Activated CD4-positive, alpha-beta T cell treated with anti-CD3 and anti-CD28 coated beads for 48 hours (primary cell): ENCODE results near the gene IMMP2L.

ENCODE experiments used
- DNase-seq: peaks from one replicate; pipeline ENCODE4 v3.0.0-alpha.2; 2020

The IMMP2L gene

DNA sequence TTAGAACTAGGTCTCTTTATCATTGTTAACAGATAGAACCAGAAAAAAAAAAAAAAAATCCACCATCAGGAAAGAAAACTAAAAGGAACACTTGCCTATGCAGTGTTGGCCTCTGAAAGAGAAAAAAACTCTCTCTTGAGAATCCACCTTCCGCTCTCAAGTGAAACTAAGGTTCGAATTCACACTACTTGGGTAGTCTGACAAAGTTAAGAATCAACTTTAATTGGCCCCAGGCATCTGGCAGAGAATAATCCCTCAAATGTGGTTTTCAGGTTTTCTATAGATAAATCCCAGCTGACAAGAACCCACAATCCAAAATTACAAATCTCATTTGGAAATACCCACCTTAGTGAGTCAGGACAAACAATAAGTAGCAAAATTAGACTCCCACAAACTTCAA, 671.1 kb downstream of the IMMP2L start:
- DNase-seq, result no peak

GRCh38 chr7:110890101-110890500, 672.2 kb downstream of the IMMP2L start:
- no peak for DNase-seq

DNA sequence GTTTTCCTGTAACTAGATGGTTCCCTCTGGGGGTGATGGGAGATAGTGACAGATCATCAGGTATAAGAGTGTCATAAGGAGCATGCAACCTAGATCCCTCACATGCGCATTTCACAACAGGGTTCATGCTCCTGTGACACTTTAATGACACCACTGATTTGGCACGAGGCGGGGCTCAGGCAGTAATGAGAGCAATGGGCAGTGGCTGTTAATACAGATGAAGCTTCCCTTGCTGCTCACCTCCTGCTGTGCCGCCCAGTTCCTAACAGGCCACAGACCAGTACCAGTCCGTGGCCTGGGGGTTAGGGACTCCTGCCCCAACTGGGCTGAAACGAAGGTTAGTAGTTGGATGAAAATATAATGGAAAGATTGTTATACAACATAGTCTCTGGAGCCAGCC, 673.0 kb downstream of the IMMP2L start:
- DNase-seq, result no peak

- no peak for DNase-seq
Observed at GRCh38 chr7:110888641-110889040, 673.7 kb downstream of the IMMP2L start.

- DNase-seq, result no peak
Observed at GRCh38 chr7:110885474-110885873, 676.8 kb downstream of the IMMP2L start.

DNA sequence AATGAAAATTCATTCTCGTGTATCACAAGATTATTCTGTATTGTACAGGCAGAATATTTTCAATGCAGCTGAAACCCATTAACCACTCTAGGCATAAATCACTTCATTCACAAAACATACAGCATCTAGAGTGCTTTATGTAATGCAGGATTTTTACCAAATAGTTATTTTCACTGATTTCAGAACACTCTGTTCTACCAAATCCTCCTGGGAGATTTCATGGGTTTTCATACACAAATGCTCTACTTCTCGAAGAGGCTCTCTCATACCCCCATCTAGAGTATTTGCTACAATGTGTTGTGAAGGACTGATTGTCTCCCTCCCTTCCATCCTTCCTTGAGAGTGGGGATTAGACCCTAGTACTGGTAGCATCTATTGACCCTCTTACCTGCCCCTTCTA, 680.6 kb downstream of the IMMP2L start:
- DNase-seq, result no peak

DNA sequence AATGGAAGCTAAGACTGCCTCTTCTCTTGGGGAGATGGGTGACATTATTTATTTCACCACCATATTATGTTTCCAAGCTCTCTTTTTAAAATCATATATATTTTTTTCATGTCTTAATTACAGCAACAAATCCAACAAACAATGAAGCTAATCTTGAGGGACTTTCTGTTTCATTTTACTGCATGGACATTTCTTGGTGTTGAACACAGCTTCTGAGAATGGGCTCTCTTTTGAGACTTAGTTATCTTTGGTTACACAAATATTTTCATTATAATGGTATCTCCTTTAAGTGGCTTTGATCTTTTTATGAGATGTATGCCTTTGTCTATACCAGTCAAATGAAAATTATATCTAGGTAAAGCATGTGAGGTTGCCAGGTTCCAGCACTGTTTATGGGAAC, 681.3 kb downstream of the IMMP2L start:
- no peak for DNase-seq

GRCh38 chr7:110877016-110877415, 685.3 kb downstream of the IMMP2L start:
- no peak for DNase-seq

DNA sequence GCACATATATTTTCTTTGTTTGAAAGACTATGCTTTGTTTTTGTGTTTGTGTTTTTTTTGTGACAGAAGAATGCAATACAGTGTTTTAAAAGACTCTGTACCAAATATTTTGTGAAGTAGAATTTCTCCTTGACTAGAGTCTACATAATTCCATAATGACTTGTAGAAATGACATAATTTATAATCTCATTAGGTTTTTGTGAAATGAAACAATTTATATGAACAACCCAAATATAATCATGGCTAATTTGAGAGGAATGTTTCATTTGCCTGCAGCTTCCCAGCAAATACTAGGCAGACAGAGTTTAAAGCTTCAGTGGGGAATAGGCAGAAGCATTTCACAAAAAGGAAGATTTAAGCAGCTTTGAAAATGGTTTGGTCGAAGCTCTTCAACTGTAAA, 686.9 kb downstream of the IMMP2L start:
- DNase-seq, result no peak

DNA sequence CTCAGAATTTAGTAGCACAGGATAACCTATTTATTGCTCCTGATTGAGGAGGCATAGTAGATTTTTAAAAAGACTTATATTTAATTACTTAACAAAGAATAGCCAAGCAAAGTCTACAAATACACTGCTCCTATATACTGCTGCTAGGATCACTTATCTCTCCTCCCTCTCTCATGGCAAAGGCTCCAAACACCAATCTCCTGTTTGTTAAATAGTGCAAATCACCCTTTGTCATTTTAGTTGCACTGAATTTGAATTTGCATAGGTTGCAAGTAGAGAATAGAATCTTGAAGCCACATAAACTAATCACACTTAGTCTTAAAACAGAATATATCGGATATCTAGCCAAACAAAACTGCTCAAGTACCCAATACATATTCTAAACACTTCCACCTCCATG, 690.4 kb downstream of the IMMP2L start:
- no peak for DNase-seq

- no peak for DNase-seq
Observed at GRCh38 chr7:110870926-110871325, 691.4 kb downstream of the IMMP2L start.

DNA sequence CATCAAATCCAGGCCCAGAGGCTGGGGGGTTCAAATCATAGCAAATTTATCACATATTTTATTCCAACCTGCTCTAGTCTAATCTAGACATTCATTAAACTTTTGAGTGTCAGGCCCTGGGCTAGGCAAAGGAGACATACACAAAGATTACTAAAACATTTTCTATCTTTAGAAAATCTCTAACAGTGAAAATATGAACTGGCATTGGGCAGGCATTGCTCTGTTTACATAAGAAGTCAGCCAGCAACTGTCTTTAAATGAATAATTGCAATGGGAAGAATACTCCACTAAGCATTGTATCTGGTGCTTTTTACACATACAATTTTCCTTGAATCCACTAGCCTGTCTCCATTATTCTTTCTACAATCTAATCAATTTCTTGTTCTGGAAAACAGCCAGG, 693.8 kb downstream of the IMMP2L start:
- no peak for DNase-seq

GRCh38 chr7:110867771-110868170, 694.5 kb downstream of the IMMP2L start:
- no peak for DNase-seq

DNA sequence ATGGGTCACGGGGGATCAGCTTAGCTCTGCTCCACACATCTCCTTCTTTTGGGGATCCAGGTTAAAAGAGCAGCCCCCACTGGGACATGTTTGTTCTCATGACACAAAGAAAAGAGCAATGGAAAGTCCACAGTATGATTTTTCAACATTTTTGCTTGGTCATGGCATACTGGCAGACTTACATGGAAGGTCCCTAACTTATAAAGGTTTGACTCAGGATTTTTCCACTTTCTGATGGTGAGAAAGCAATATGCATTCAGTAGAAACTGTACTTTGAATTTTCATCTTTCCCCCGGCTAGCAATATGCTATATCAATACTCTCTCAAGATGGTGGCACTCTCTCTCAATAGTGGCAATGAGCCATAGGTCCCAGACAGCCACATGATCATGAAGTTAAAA, 699.0 kb downstream of the IMMP2L start:
- DNase-seq, result no peak

DNA sequence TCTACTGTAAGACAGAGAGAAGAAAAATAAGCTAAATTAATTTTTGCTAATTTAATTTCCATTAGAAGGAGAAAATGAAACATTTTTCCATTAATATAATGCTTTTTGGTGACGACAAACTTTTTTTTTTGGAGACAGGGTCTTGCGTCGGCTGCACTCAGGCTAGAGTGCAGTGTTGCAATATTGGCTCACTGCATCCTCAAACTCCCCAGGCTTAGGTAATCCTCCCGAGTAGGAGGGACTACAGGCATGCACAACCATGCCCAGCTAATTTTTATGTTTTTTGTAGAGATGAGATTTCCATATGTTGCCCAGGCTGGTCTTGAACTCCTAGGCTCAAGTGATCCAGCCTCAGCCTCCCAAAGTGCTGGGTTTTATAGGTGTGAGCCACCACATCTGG, 701.1 kb downstream of the IMMP2L start:
- DNase-seq, result no peak

GRCh38 chr7:110857106-110857505, 705.2 kb downstream of the IMMP2L start:
- DNase-seq, result no peak

DNA sequence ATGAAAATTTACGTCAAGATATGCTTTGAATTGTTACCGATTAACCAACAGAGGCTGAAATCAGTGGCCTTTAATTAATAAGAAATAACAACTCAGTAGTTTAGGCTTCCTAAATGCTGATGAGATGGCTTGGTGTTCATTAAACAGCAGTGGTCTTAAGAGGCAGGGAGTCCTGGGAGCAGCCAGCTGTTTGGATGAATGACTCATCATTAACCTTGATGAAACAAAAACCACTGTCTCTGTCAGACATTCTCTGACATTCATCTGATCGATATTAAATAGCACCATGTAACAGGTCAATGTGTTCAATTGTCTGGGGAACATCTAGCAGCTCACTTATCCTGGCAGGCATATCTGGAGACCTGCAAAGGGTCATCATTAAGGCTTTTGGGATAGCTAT, 705.6 kb downstream of the IMMP2L start:
- DNase-seq, result no peak

- no peak for DNase-seq
Observed at GRCh38 chr7:110854651-110855050, 707.6 kb downstream of the IMMP2L start.

- DNase-seq, result no peak
Observed at GRCh38 chr7:110854166-110854565, 708.1 kb downstream of the IMMP2L start.

- DNase-seq, result no peak
Observed at GRCh38 chr7:110853263-110853662, 709.0 kb downstream of the IMMP2L start.

DNA sequence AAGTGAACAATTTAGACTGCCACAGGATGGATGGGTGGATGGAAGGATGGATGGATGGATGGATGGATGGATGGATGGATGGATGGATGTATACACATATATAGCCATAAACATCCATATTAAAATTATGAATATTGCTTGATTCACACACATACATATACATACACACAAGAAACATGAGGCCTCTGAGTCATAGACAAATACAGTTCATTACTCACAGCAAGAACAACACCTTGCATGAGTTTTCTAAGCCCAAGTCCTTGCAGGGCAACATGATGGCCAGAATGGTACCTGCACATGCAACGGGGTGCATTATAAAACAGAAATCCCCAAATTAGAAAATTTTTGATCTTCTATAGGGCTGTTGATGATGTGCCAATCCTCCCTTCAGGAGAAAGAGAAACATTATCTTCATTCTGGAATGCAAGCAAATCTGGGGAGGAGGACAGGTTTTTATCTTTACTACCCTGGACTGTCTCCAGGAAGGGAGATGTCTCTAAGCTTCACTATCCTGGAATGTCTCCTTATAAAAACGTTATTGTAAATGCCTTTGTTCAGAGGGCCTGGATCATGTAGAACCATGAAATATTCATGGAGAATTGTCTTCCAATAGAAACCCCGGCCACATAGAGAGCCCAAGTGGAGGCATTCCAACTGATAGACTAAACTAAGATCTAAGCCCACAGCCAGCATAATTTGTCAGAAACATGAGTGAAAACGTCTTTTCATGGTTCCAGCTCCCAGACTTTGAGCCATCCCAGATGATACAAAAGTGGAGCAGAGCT, 709.9 kb downstream of the IMMP2L start:
- no peak for DNase-seq

DNA sequence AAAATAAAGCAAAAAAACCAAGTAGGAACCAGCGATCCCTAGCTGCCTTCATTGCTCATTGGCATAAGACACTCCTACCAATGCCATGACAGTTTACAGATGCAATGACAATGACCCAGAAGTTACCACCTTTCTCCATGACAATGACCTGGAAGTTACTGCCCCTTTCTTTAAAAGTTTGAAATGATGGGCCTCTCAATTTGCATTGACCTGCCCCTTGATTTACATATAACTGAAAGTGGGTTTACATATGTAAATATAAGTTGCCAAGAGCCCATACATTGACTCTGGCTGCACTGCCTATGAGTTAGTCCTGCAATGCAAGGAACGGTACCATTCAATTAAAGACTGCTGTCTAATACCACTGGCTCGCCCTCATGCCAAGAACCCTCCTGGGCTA, 712.1 kb downstream of the IMMP2L start:
- no peak for DNase-seq

- no peak for DNase-seq
Observed at GRCh38 chr7:110842796-110843195, 719.5 kb downstream of the IMMP2L start.

- no peak for DNase-seq
Observed at GRCh38 chr7:110841840-110842545, 720.3 kb downstream of the IMMP2L start.

GRCh38 chr7:110839866-110840265, 722.4 kb downstream of the IMMP2L start:
- no peak for DNase-seq
